Measurements from ENCODE around the gene PEAR1.

PEAR1 gene

DNA sequence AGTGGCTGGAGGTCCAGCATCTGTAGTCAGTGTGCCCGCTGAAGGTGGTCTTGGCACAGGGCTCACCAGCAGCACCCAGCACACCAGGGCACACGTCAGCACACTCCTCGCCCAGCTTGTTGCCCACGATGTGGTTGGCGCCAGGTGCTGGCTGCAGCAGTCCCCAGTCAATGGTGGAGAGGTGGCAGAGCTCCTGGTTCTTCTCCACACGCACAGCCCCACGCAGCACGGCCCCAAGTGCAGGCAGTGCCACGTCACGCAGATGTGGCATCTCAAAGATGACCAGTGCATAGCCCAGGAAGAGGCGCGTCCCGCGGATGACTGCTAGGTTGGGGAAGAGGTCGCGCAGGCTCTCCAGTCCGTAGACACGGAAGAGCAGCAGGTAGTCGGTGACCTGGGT lies 39.8 kb upstream of the PEAR1 start:
- H3K4me3 ChIP-seq: no peak overlapping the region
- DNase-seq (ENCODE audit: low spot score): no peak
- TF ChIP-seq, protein P1, sequence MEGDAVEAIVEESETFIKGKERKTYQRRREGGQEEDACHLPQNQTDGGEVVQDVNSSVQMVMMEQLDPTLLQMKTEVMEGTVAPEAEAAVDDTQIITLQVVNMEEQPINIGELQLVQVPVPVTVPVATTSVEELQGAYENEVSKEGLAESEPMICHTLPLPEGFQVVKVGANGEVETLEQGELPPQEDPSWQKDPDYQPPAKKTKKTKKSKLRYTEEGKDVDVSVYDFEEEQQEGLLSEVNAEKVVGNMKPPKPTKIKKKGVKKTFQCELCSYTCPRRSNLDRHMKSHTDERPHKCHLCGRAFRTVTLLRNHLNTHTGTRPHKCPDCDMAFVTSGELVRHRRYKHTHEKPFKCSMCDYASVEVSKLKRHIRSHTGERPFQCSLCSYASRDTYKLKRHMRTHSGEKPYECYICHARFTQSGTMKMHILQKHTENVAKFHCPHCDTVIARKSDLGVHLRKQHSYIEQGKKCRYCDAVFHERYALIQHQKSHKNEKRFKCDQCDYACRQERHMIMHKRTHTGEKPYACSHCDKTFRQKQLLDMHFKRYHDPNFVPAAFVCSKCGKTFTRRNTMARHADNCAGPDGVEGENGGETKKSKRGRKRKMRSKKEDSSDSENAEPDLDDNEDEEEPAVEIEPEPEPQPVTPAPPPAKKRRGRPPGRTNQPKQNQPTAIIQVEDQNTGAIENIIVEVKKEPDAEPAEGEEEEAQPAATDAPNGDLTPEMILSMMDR (IDR thresholded peaks at IDR 0.05): no peak
- H3K27ac ChIP-seq: no peak overlapping the region

DNA sequence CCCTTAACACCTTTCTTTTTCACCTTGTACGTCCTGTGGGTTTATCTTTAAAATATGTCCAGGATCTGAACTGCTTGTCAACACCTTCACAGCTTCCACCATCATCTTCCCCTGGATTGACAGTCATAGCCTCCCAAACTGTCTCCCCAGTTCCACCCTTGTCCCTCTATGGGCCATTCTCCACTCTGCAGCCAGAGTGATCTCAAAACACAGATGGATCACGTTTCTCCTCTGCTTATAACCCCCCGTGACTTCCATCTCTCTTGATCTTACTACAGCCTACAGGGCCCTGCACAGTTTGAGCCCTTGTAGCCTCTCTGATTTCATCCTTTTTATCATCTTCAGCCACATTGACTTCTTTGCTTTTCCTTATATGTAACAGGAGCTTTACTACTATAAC lies 38.9 kb upstream of the PEAR1 start:
- DNase-seq (ENCODE audit: low spot score): no peak
- TF ChIP-seq, protein P1 (IDR thresholded peaks at IDR 0.05): no peak
- Histone ChIP-seq H3K4me3 (no peak overlapping the region), H3K27ac (no peak overlapping the region)

GRCh38 chr1:156856282-156856785 lies 37.2 kb upstream of the PEAR1 start:
- no peak for DNase-seq (ENCODE audit: low spot score)
- TF ChIP-seq, protein P1 (IDR thresholded peaks at IDR 0.05): no peak
- H3K27ac ChIP-seq: no peak overlapping the region
- no peak overlapping the region for H3K4me3 ChIP-seq

- DNase-seq (ENCODE audit: low spot score): no peak
- H3K4me3 ChIP-seq: no peak overlapping the region
- no peak overlapping the region for H3K27ac ChIP-seq
- TF ChIP-seq, protein P1 (IDR thresholded peaks at IDR 0.05): no peak
Observed at GRCh38 chr1:156857532-156857931, 36.0 kb upstream of the PEAR1 start.

- TF ChIP-seq, protein P1 (IDR thresholded peaks at IDR 0.05): no peak
- DNase-seq (ENCODE audit: low spot score): no peak
- Histone ChIP-seq H3K4me3 (peak overlapping the region; percentile 66), H3K27ac (no peak overlapping the region)
Observed at GRCh38 chr1:156858555-156858956, 35.0 kb upstream of the PEAR1 start.

DNA sequence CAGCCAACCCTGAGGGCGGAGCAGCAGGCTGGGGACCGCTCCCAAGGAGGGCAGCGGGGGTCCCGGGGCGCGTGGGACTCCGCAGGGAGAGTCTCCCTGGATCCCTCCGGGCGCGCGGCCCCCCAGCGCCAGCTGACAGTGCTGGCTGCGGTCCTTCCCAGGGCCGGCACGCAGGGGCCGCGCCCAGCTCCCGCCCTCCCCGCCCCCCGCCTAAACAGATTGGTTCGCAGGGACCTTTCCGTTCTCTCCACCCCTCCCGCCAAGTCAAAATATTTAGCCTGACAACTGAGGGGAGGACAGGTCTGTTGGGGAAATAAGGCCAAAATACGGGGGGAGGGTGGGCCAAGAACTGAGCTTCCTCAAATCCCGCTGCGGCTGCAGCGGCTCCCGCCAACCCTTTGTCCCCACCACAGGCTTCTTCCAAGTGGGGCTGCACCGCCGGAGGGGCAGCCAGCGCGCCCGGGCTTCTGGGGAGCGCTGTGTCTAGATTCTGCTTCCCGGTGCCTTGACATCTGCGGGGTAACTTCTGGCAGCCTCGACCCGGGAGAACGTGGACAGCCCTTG lies 34.5 kb upstream of the PEAR1 start, which contains the start of gene INSRR:
Gene INSRR (minus strand): TSS at position 159 of the 564 bp plus-strand sequence. CDS start 496 bp downstream, outside the sequence.
- Histone ChIP-seq H3K4me3 (peak within 1 kb of the TSS; percentile 66), H3K27ac (no peak within 1 kb of the TSS)
- no peak for DNase-seq (ENCODE audit: low spot score)
- TF ChIP-seq, protein P1 (IDR thresholded peaks at IDR 0.05): no peak

DNA sequence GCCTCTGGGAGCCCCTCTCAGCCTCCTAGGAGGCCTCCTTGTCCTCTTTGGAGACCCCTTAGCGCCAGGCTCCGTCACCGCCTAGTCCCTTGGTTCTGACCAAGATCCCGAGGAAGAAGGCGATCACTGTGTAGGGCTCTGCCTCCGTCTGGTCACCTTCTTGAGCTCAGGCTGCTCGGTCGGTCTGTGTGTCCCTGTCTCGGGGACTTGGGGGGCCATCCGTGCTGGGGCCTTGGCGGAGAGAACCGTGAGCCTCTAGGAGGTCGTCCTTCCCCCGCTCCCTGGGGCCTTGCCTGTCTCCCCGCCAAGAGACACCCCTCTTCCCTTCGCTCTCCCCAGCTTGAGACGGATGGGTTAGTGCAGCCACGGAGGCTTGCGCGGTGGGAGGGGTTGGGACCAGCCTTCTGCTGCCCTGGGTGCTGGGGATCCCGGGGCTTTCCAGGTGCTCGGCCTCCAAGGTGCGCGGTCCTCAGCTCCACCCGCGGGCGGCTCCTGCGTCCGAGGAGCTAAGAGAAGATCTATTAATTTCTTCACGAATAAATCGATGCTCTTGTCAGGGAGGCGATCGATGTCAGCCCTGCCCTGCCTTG lies 33.9 kb upstream of the PEAR1 start:
- no peak for DNase-seq (ENCODE audit: low spot score)
- H3K27ac ChIP-seq: no peak overlapping the region
- TF ChIP-seq, protein P1 (IDR thresholded peaks at IDR 0.05): no peak
- peak overlapping the region; percentile 66 for H3K4me3 ChIP-seq

Data from coronary artery (tissue), 2 donors.